ENCODE data around the gene OR7A5.
A peak's percentile ranks its signal among the peaks of the same experiment; 100 is the strongest.

OR7A5 gene

DNA sequence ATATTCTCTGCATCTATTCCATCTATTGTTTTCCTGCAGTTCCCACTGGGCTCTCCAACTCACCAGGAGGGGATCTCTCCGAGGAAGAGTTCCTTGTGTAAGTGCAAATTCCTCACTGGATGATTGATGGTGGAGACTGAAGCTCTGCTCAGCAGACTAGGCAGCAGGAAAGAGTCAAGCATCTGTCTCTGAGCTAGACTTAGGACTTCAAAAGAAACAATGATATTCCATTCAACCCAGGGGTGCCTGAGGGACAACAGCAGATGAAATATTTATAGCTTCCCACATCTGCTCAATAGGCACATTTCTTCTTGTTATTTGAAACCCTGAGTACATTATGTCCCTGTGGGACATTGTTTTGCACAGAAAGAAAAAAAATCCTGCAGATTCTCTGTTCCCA is at the start of gene OR7A5, which contains the start of gene OR7C1:
Gene OR7A5, minus strand, starts transcription at position 175 of the 400 bp plus-strand sequence. CDS start 6,944 bp downstream, outside the sequence.
Gene OR7C1, minus strand, starts transcription at position 175 of the 400 bp plus-strand sequence. CDS start 35,049 bp downstream, outside the sequence.
- Mint-ChIP-seq H3K27me3 (ENCODE audit: low read depth) (no peaks in the 10 kb centered on the region), H3K36me3 (ENCODE audit: low read depth) (no peaks in the 10 kb centered on the region), H3K4me3 (peak within 1 kb of the TSS in 2 of 3 experiments; percentile 69 to 80), H3K27ac (peak within 1 kb of the TSS; percentile 58 to 76 (median 69)), H3K9me3 (peaks cover 18% of the 10 kb centered on the region), H3K4me1 (peaks cover 20% of the 10 kb centered on the region)
- TF ChIP-seq CTCF (IDR thresholded peaks at IDR 0.05; ENCODE audit: unreplicated experiment in 3 of 3): no peak

DNA sequence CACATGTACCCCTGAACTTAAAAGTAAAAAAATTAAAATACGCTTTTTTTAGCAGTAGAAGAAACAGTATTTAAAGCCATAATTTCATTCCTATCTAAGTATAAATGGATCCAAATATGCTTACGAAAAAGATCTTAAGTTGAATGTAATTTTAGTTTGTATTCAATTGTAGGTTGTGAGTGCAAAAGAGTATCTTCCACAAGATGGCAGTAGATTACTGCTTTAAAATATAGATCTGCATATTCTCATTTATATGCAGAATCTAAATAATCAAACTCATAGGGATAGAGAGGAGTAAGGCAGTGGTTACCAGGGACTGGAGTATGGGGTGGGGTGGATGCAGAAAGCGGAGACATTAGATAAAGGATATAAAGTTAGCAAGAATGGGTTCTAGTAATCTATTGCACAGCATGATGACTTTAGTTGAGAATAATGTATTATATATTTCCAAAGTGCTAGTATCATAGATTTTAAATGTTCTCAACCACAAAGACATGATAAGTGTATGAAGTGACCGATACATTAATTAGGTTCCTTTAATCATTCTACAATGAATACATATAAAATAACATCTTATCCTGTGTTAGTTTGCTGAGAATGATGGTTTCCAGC is 36.7 kb upstream of the OR7A5 start:
- TF ChIP-seq CTCF (IDR thresholded peaks at IDR 0.05; ENCODE audit: unreplicated experiment in 3 of 3): peak in 2 of 3 experiments; percentile 38
- Mint-ChIP-seq H3K36me3 (ENCODE audit: low read depth) (no peaks in the 10 kb centered on the region), H3K4me3 (no peak overlapping the region), H3K27ac (no peak overlapping the region), H3K9me3 (peaks cover 7% of the 10 kb centered on the region), H3K27me3 (ENCODE audit: low read depth) (peaks cover 10% of the 10 kb centered on the region), H3K4me1 (no peaks in the 10 kb centered on the region)

DNA sequence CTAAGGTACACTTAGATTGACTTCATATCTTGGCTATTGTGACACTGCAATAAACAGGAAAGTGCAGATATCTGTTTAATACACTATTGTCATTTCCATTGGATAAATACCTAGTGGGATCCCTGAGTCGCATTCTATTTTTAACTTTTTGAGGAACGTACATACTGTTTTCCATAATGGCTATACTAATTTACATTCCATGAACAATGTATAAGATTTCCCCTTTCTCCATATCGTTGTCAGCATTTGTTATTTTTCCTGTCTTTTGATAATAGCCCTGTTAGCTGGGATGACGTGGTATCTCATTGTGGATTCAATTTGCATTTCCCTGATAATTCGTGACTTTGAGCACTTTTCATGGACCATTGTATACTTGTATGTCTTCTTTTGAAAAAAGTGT is 33.5 kb upstream of the OR7A5 start:
- H3K36me3 Mint-ChIP-seq (ENCODE audit: low read depth): no peaks in the 10 kb centered on the region
- no peak overlapping the region for H3K27ac Mint-ChIP-seq
- peaks cover 16% of the 10 kb centered on the region for H3K9me3 Mint-ChIP-seq
- no peak for TF ChIP-seq CTCF (IDR thresholded peaks at IDR 0.05; ENCODE audit: unreplicated experiment in 3 of 3)
- H3K4me3 Mint-ChIP-seq: no peak overlapping the region
- H3K4me1 Mint-ChIP-seq: no peaks in the 10 kb centered on the region
- peaks cover 16% of the 10 kb centered on the region for H3K27me3 Mint-ChIP-seq (ENCODE audit: low read depth)

DNA sequence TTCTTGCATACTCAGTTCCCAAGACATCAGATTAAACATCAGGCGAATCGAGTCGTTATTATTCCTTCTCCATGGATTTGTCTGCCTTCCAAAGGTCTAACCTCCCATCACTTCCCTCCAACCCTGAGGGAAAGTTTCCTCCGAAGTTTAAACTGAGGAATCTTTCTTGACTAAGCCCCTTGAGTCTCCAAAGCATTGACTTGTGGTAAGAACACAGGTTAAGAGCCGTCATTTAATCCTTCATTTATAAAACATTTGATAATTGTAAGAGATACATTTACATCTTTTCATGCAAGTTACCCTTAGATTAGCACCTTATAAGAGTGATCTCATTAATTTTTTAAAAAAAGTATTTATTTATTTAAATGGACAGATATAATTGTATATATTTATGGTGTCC is 13.8 kb upstream of the OR7A5 start, which contains the start of gene OR7A10:
Gene OR7A10, minus strand, starts transcription at position 101 of the 400 bp plus-strand sequence. CDS start 7,045 bp downstream, outside the sequence.
- Mint-ChIP-seq H3K9me3 (peaks cover 4% of the 10 kb centered on the region), H3K27me3 (ENCODE audit: low read depth) (peaks cover 13% of the 10 kb centered on the region), H3K36me3 (ENCODE audit: low read depth) (no peaks in the 10 kb centered on the region), H3K27ac (no peak within 1 kb of the TSS), H3K4me3 (no peak within 1 kb of the TSS), H3K4me1 (peaks cover 6% of the 10 kb centered on the region)
- TF ChIP-seq CTCF (IDR thresholded peaks at IDR 0.05; ENCODE audit: unreplicated experiment in 3 of 3): no peak

DNA sequence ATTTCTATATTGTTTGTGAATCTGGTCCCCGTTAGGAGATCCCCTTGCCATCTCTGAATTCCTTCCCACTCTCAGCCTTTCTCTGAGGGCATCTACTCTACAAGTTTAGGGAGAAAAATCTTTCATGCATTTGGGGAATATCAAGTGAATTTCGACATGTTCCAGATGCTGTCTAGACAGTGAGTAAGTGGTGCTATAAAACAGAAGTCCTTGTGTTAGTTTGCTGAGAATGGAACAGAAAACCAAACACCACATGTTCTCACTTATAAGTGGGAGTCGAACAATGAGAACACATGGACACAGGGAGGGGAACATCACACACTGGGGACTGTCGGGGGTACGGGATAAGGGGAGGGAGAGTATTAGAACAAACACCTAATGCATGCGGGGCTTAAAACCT is 8.6 kb upstream of the OR7A5 start:
- Mint-ChIP-seq H3K36me3 (ENCODE audit: low read depth) (no peaks in the 10 kb centered on the region), H3K9me3 (peaks cover 10% of the 10 kb centered on the region), H3K27me3 (ENCODE audit: low read depth) (peaks cover 4% of the 10 kb centered on the region), H3K4me1 (peaks cover 18% of the 10 kb centered on the region), H3K4me3 (no peak overlapping the region), H3K27ac (peak overlapping the region in 2 of 3 experiments; percentile 36 to 77)
- TF ChIP-seq CTCF (IDR thresholded peaks at IDR 0.05; ENCODE audit: unreplicated experiment in 3 of 3): no peak

DNA sequence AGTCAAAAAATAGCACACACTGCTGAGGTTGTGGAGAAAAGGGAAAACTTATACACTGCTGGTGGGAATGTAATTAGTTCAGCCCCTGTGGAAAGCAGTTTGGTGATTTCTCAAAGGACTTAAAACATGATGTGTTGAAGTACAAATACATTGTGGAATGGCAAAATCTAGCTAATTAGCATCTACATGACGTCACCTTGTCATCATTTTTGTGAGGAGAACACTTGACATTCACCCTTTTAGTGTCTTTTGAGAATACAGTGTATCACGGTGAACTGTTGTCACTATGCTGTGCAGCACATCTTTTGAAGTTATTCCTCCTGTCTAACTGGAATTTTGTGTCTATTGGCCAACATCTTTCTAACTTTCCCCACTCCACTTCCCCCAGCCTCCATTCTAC is 8.2 kb upstream of the OR7A5 start:
- H3K27me3 Mint-ChIP-seq (ENCODE audit: low read depth): peaks cover 4% of the 10 kb centered on the region
- TF ChIP-seq CTCF (IDR thresholded peaks at IDR 0.05; ENCODE audit: unreplicated experiment in 3 of 3): no peak
- peaks cover 18% of the 10 kb centered on the region for H3K4me1 Mint-ChIP-seq
- H3K27ac Mint-ChIP-seq: peak overlapping the region in 2 of 3 experiments; percentile 36 to 77
- no peak overlapping the region for H3K4me3 Mint-ChIP-seq
- H3K36me3 Mint-ChIP-seq (ENCODE audit: low read depth): no peaks in the 10 kb centered on the region
- H3K9me3 Mint-ChIP-seq: peaks cover 10% of the 10 kb centered on the region

Measured in nephron (organoid).